HG02642 (cell line): ENCODE data around the gene SS18.

ENCODE experiments used
- ATAC-seq: cut with Tn5 transposase; IDR thresholded peaks from one replicate; pipeline ENCODE4 v1.9.1; 2021; ENCODE audit warnings: mild to moderate bottlenecking; ENCODE audit not compliant: unreplicated experiment, poor library complexity

SS18 gene

GRCh38 chr18:26005950-26006349, 84.5 kb downstream of the SS18 start:
- no peak for ATAC-seq

- ATAC-seq, result no peak
Measured at GRCh38 chr18:26004832-26005231, 85.6 kb downstream of the SS18 start.

- no peak for ATAC-seq
Measured at GRCh38 chr18:26003817-26004216, 86.6 kb downstream of the SS18 start.

- no peak for ATAC-seq
Measured at GRCh38 chr18:26003356-26003755, 87.1 kb downstream of the SS18 start.

- peak; percentile 54 for ATAC-seq
Measured at GRCh38 chr18:26002375-26002910, 88.0 kb downstream of the SS18 start.

- ATAC-seq, result no peak
Measured at GRCh38 chr18:25998461-25998860, 92.0 kb downstream of the SS18 start.

- no peak for ATAC-seq
Measured at GRCh38 chr18:25992566-25992965, 97.8 kb downstream of the SS18 start.

- ATAC-seq, result no peak
Measured at GRCh38 chr18:25990473-25990872, 99.9 kb downstream of the SS18 start.

- ATAC-seq, result no peak
Measured at GRCh38 chr18:25985707-25986394, 104.6 kb downstream of the SS18 start.

GRCh38 chr18:25983730-25984129, 106.7 kb downstream of the SS18 start:
- no peak for ATAC-seq

GRCh38 chr18:25982961-25983360, 107.5 kb downstream of the SS18 start:
- ATAC-seq, result no peak

- ATAC-seq, result no peak
Measured at GRCh38 chr18:25982153-25982552, 108.3 kb downstream of the SS18 start.

- no peak for ATAC-seq
Measured at GRCh38 chr18:25979369-25980040, 110.9 kb downstream of the SS18 start.

GRCh38 chr18:25976554-25976953, 113.9 kb downstream of the SS18 start:
- no peak for ATAC-seq

- ATAC-seq, result no peak
Measured at GRCh38 chr18:25974630-25975077, 115.8 kb downstream of the SS18 start.
